Prostate gland (tissue), 2 donors: ENCODE data around the gene C18orf54. TPM values are rescaled to one million over a fixed set of nuclear protein-coding genes. Genes with fewer than 3 reads are reported as not detected.
A peak's percentile ranks its signal among the peaks of the same experiment; 100 is the strongest.

ENCODE experiments used
- DNase-seq: peaks from one replicate; pipeline ENCODE4 v3.0.0-alpha.2; 2019; ENCODE audit warnings: low spot score
- H3K27ac ChIP-seq, 2 donors: fragments of 200-600 bp; sonication (generic); 2 replicates each; pipeline ENCODE4 v1.5.1; 2017 to 2019
- H3K27me3 ChIP-seq: fragments of 200-600 bp; sonication (generic); replicated peaks from 2 replicates; pipeline ENCODE4 v1.5.1; 2019; ENCODE audit not compliant: insufficient read depth
- H3K36me3 ChIP-seq, 2 donors: fragments of 200-600 bp; sonication (generic); 1 replicate in 1 of 2; 2 replicates in 1 of 2; pipeline versions ENCODE4 v1.5.1 to v1.8.1; 2017 to 2019
- H3K4me1 ChIP-seq: fragments of 200-600 bp; sonication (generic); replicated peaks from 2 replicates; pipeline ENCODE4 v1.5.1; 2019
- H3K4me3 ChIP-seq, 2 donors: fragments of 200-600 bp; sonication (generic); 2 replicates each; pipeline ENCODE4 v1.5.1; 2017 to 2019
- H3K9me3 ChIP-seq: fragments of 200-600 bp; sonication (generic); 2 replicates; pipeline ENCODE4 v1.5.1; 2017
- CTCF ChIP-seq, 4 experiments: fragments of 200-600 bp in 2 of 4; fragments of 450-650 bp in 2 of 4; sonication (generic) in 2 of 4; IDR thresholded peaks; 1 replicate in 3 of 4; 2 replicates in 1 of 4; pipeline ENCODE4 v1.5.1; 2016 to 2019; ENCODE audit warnings: antibody characterized with exemption in 4 of 4, mild to moderate bottlenecking in 2 of 4, moderate library complexity in 2 of 4
- POLR2A ChIP-seq: fragments of 450-650 bp; IDR thresholded peaks from one replicate; pipeline ENCODE4 v1.6.1; 2016; ENCODE audit warnings: antibody characterized with exemption, mild to moderate bottlenecking
- POLR2AphosphoS5 ChIP-seq: sonication (generic); formaldehyde crosslinking; IDR thresholded peaks from one replicate; pipeline ENCODE4 v1.6.1; 2017; ENCODE audit warnings: antibody characterized with exemption
- WGBS: methylation state at CpG from one replicate; pipeline ENCODE4 v1.1.5; 2018; 5-methylcytosine and 5-hydroxymethylcytosine counted together
- intact Hi-C: fragments of 100-400 bp; cut with DNase I; formaldehyde crosslinking; loops from one replicate; pipeline ENCODE4 v1.14.2; 2022
- total RNA-seq, 2 donors: library from RNA; depleted of rRNA; stranded (reverse); fragments of >200 nt; gene quantifications; one replicate each; pipeline ENCODE4 v1.1.0, GENCODE V29; 2016

C18orf54 gene
- total RNA-seq, 2 donors from 2014 or later = 1.3 to 5.6 TPM

GRCh38 chr18:54392543-54393023 lies 34.9 kb downstream of the C18orf54 start:
- no peak overlapping the region for H3K4me3 ChIP-seq
- no peak for DNase-seq
- no peaks in the 10 kb centered on the region for H3K9me3 ChIP-seq
- H3K4me1 ChIP-seq = no peaks in the 10 kb centered on the region
- no peaks in the 10 kb centered on the region for H3K27me3 ChIP-seq
- no peaks in the 10 kb centered on the region for H3K36me3 ChIP-seq
- H3K27ac ChIP-seq = no peak overlapping the region
- intact Hi-C loops = loop anchor here (10.0 kb wide), 2 partner anchors 282 to 592 kb away; no protein-coding TSS in a partner anchor
- peak; percentile 45 to 68 (median 61) for TF ChIP-seq CTCF (IDR thresholded peaks at IDR 0.05)
- no peak for TF ChIP-seq POLR2AphosphoS5
- no peak for TF ChIP-seq POLR2A
- 37% methylated on average over 3 of the region's 3 CpGs for WGBS

- Histone ChIP-seq H3K27ac (no peak overlapping the region), H3K4me1 (no peaks in the 10 kb centered on the region), H3K36me3 (no peaks in the 10 kb centered on the region), H3K9me3 (no peaks in the 10 kb centered on the region), H3K4me3 (no peak overlapping the region), H3K27me3 (no peaks in the 10 kb centered on the region)
- DNase-seq = no peak
- 71% methylated on average over 1 of the region's 1 CpG for WGBS
- TF ChIP-seq CTCF (IDR thresholded peaks at IDR 0.05) (no peak), POLR2AphosphoS5 (no peak), POLR2A (no peak)
- intact Hi-C loops = loop anchor here (10.0 kb wide), 2 partner anchors 281 to 591 kb away; no protein-coding TSS in a partner anchor
These were observed 36.1 kb downstream of the C18orf54 start for GRCh38 chr18:54393648-54394294.

GRCh38 chr18:54396760-54397159 lies 39.1 kb downstream of the C18orf54 start:
- Histone ChIP-seq H3K4me3 (no peak overlapping the region), H3K9me3 (no peaks in the 10 kb centered on the region), H3K36me3 (no peaks in the 10 kb centered on the region), H3K4me1 (no peaks in the 10 kb centered on the region), H3K27me3 (no peaks in the 10 kb centered on the region), H3K27ac (no peak overlapping the region)
- intact Hi-C loops = loop anchor here (10.0 kb wide), 2 partner anchors 278 to 588 kb away; no protein-coding TSS in a partner anchor
- TF ChIP-seq POLR2A (no peak), POLR2AphosphoS5 (no peak), CTCF (IDR thresholded peaks at IDR 0.05) (no peak)
- DNase-seq = no peak
- 85% methylated on average over 1 of the region's 1 CpG for WGBS

GRCh38 chr18:54405290-54405689 lies 47.6 kb downstream of the C18orf54 start:
- Histone ChIP-seq H3K4me3 (no peak overlapping the region), H3K4me1 (no peaks in the 10 kb centered on the region), H3K27ac (no peak overlapping the region), H3K9me3 (no peaks in the 10 kb centered on the region), H3K36me3 (no peaks in the 10 kb centered on the region), H3K27me3 (no peaks in the 10 kb centered on the region)
- no peak for TF ChIP-seq POLR2AphosphoS5
- TF ChIP-seq POLR2A = no peak
- TF ChIP-seq CTCF (IDR thresholded peaks at IDR 0.05) = no peak
- intact Hi-C loops = no loop called here
- no peak for DNase-seq

- Histone ChIP-seq H3K9me3 (no peaks in the 10 kb centered on the region), H3K36me3 (no peaks in the 10 kb centered on the region), H3K4me3 (no peak overlapping the region), H3K27me3 (no peaks in the 10 kb centered on the region), H3K4me1 (no peaks in the 10 kb centered on the region), H3K27ac (no peak overlapping the region)
- TF ChIP-seq POLR2A = no peak
- TF ChIP-seq POLR2AphosphoS5 = no peak
- TF ChIP-seq CTCF (IDR thresholded peaks at IDR 0.05) = no peak
- intact Hi-C loops = no loop called here
- no peak for DNase-seq
- WGBS = 77% methylated on average over 1 of the region's 1 CpG
These were observed 54.1 kb downstream of the C18orf54 start for GRCh38 chr18:54411781-54412180.
